HG03039 (cell line): ENCODE results near the gene CEP63.
A peak's percentile ranks its signal among the peaks of the same experiment; 100 is the strongest.

ENCODE experiments used
- ATAC-seq: cut with Tn5 transposase; IDR thresholded peaks from one replicate; pipeline ENCODE4 v1.9.1; 2021; ENCODE audit warnings: mild to moderate bottlenecking, moderate library complexity; ENCODE audit not compliant: unreplicated experiment

The CEP63 gene

DNA sequence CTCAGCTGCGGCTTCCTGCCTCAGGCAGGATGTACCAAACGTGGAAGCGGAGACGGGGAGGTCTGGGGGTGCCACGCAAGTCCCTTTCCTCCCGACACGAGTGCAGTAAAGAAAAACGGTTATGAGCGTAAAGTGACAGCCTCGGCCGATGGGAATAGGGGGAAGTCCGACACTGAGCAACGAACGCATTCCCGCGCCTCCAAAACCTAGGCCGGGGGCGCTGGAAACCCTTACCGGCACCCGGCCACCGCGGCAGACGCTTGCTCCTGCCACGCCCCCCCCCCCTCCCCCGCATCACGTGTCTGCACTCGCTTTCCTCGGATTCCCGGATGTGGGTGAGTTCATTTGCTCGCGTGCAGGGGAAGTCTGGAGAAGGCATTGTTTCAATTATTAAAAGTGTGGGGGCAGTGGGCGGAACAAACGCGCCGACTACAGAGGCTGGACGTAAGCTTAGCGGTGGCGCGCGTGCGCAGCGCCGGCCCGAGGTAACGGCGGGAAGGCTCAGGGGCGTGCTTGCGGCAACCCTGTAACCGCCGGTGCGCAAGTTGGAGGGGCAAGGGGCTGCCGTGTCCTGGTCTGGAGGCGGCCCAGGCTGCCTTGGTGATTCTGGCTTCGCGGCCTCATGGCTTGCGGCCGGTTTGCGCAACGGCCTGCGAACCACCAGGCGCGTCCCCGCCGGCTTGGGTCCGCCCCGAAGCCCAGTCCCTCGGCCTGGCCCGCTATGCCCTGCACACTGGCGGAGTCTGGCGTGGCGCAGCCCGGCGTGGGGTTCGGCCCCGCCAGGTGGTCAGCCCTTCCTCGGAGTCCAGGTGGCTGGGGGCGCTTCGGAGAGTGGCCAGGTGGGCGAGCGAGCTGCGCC lies at the start of gene CEP63, which contains the start of gene ANAPC13:
TSS of gene CEP63 (plus strand) at position 340 of the 859 bp plus-strand sequence. CDS start 9,264 bp downstream, outside the sequence.
TSS of gene ANAPC13 (minus strand) at position 268 of the 859 bp plus-strand sequence. CDS start 3,081 bp downstream, outside the sequence.
- peak; percentile 78 for ATAC-seq

DNA sequence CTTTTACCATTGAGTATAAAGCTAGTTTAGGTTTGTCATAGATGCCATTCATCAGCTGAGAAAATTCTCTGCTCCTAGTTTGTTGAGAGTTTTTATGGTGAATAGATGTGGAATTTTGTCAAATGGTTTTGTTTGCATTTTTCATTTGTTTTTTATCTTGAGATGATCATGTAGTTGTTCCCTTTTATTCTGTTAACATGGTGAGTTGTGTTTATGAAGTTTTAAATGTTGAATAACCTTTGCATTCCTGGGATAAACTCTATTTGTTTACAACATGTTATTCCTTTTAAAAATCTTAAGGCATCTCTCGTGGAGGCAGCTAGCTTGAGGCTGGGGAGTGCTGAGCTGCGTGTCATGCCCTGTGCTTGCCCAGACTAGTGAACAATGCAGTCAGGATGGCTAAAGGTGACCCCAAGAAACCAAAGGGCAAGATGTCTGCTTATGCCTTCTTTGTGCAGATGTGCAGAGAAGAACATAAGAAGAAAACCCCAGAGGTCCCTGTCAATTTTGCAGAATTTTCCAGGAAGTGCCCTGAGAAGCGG lies 48.6 kb upstream of the CEP63 start:
- ATAC-seq, result no peak

DNA sequence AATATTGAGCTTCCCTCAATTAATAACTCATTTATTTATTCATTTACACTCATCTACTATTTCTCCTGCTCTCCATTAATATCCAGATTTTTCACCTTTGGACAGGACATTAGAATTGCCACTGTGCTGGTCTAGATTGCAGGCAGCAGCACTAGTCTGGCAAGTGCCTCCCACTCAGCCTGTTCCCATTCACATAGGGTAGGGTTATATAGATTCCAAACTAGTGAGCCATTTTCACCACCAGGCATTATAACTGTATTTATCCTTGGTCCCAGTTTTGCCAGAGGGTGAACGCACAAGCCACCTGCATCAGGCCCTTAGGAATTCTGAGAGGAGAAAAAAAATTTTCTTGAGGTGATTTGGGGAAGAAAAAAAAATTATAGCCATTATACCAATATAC lies 44.5 kb upstream of the CEP63 start:
- ATAC-seq, result no peak

DNA sequence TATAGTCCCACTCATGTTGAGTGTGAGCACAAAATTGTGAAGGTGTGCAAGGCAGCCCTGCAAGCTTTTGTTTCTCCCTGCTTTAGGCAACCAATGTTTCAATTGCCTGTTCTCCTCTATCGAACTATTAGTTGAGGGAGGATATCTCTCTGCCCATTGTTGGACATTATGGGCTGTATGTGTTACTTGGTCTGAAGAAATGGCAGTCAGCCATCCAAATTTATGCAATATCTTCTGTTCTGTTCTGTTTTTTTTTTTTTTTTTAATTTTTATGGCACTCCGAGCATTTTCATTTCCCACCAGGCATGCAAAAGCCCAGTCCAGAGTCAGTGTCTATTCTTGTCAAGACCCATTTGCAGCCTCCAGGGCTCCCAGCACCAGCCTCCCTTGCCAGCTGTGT lies 44.0 kb upstream of the CEP63 start:
- no peak for ATAC-seq

DNA sequence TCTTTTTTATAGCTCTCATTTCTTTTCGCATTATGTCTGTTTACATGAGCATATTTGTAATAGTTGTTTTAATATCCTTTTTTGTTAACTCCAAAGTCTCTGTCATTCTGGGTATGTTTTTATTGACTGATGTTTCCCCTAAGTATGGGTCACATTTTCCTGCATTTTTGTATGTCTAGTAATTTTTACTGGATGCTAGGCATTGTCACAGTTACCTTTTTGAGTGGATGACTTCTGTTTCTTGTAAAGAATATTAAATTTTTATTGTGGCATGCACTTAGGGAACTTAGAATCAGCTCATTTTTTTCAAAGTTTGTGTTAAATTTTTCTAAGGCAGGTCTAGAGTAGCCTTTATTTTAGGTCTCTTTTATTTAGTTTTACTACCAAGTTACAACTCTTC lies 40.8 kb upstream of the CEP63 start:
- ATAC-seq, result no peak

DNA sequence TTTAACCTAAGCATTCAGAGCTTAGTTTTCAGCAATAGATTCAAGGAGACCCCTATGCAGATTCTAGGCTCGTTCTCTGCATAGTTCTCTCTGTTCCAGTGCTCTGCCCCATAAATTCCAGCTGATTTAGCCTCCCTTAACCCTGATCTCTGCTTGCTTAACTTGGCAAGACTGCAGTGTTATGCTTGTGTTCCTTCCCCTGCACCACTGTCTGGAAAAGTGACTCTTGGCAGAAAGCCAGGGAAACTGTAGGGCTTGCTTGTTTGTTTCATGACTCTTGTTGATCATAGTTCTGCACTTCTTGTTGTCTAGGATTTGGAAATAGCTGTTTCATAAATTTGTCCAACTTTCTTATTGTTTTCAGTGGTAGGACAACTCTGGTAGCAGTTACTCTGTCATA lies 40.2 kb upstream of the CEP63 start:
- no peak for ATAC-seq

DNA sequence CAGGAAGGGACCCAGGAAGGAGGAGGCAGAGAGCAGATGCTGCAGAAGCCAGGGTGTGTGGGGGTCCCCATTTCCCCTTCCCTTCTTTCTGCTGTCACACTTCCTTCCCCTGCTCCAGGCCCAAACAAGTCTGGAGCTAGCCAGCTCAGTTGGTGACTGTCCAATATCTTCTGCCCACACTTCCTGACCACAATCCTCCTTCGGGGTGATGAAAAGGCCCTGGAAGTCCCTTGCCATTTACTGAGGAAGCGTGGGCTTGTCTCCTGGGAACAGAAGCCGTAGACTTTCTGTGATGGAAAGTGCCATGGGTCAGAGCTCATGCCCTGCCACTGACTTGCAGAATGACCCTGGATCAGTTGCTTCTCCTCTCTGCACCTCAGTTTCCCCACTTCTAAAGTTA lies 39.1 kb upstream of the CEP63 start:
- ATAC-seq, result no peak

DNA sequence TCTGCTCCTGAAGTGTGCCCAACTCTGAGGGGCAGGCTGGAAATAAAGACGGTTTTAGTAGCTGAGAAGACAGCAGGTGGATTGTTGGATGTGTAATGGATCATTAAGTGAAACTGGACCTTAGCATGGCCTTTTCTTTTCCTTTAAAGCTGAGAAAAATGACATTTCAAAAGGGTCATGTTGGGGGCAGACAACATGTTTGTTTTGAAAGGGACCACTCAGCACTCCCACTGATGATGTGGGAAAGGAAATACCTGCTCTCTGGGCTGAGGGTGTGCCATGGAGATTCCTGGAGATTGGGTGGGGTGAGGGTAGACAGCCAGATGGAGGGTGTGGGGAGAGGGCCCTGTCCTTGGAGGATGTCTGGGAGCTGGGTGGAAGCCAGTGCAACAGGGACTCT lies 38.5 kb upstream of the CEP63 start:
- no peak for ATAC-seq

DNA sequence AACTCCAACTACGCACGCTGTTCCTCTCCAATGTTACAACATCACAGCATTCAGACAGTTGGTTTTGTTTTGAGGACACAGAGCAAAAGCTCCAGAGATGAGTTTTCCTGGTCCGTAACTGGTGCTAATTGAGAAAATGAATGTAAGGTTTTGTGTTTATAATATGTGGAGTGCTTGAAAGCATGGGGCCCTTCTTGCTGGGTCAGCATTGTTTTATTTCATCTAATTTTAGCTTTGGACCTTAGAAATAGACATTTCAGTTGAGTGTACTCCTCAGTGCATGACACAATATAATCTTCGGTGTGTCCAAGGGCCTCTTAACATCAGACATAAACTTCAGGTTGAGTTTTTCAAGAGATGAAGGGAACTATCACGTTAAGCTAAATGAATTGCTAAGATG lies 37.2 kb upstream of the CEP63 start:
- ATAC-seq, result no peak

DNA sequence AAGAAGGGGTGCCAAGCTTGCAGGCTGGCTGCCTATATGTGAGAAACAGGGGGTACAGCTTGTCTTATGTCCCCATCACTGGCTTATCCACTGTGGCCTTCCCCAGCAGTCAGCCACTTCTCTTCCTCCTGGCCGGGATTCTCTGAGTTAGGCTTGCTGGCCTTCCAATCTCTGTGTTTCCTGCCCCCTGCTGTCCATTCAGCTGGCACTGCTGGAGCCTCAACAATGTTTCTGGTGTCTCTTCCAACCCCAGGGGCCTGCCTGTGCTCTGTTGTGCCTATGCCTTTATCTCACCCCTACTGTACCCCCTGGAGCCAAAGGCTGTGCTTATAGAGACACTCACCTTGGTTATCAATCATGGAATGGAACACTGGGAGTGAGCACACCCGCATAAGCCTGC lies 36.6 kb upstream of the CEP63 start:
- no peak for ATAC-seq

DNA sequence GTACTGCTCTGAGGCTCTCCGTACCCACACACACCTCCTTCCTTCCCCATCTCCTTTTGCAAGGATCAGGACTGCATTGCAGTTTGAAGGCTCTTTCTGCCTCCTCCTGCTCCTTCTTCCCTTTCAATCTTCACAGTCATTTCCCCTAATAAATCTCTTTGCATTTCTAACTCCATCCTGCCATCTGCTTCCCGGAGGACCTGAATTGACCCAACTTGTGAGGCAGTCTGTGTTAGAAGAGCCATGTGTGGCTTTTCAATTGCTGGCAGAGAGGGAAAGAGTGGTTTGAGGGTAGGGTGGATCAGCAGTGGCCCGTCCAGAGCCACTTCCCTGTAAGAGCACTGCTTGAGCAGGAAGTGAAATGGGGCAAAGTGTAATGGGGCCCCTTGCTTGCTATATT lies 35.9 kb upstream of the CEP63 start:
- ATAC-seq, result no peak

DNA sequence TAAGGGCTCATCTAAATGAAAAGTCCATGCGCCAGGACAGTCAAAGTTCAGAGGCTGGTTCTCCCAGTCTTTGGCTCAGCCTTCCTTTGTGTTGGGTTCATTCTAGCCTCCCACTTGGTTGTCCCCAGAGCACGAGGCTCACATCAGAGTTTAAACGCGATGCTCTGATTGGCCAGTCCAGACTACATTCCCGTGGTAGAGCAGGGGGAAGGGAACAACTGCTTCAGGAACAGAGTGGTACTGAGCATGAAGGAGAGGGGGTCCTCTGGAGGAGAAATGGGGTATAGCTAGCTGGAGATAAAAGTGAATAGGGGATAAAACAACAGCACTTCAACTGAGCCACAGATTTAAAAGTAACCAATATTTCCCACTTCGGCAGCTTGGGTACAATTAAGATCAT lies 32.2 kb upstream of the CEP63 start:
- no peak for ATAC-seq

DNA sequence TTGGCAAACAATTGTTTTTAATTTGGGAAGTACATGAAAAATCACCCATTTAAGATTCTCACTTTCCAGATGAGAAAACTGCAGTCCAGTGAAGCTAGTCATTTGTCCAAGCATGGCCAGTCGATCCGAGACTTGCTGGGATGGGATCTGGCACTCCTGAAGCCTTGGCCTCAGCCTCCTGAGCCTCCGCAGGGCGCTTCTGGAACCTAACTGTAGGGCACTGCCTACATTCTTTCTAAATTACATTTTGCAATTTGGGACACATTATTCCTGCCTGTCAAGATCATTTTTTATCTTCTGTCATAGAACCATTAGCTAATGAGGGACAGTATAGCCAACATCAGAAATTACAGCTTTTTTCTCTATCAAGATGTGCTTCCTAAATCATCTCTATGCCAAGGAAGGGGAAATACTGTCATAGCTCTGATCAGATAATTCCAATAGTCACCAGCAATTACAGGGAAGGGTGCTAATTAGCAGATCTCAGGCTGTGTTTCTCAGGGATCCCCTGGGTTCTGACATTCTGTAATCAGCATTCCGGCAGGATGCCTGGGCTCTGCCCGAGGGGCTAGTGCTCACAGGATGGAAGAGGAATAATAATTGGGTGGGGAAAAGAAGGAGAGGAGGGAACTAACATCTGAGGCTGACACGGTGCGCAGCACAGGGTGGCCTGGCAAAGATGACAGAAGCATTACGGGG lies 28.3 kb upstream of the CEP63 start:
- ATAC-seq, result no peak

DNA sequence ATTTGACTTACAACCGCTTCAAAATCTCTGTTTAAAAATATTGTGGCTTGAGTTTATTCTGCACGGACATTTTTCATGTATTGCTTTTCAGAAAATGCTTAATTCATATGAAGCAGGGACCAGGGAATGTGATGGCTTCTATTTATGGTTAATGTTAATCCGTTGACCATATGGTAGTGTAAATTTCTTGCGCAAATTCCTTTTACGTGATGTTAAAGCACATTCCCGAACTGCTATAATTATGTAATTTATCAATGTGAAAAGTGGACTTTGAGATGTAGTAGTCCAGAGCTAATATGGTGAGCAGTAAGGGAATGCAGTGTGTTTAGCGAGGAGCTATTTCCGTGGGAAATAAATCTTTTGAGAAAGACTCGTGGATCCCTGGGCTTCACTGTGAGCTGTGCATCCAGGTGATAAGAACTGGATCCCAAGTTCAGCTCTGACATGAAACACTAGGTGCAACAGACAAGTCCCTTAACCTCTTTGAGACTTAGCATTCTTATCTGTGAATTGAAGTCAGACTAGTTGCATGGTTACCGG lies 27.4 kb upstream of the CEP63 start:
- no peak for ATAC-seq

DNA sequence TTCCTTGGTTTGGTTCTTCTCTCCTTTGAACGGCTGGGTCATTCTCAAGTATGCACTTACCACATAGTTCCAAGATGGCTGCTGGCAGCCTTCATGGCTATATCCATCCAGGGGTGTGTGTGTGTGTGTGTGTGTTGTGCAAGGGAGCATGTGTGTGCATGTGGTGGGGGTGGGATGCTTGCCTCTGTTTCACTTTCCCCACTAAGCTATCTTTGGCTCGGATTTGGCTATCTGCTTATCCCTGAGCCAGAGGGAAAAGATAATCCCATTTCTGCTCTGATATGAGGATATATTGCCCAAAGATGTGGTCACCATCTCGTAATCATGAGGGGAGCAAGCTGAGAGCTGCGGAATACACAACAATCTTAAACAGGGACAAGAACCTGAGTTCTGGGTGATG lies 26.3 kb upstream of the CEP63 start:
- ATAC-seq, result no peak

DNA sequence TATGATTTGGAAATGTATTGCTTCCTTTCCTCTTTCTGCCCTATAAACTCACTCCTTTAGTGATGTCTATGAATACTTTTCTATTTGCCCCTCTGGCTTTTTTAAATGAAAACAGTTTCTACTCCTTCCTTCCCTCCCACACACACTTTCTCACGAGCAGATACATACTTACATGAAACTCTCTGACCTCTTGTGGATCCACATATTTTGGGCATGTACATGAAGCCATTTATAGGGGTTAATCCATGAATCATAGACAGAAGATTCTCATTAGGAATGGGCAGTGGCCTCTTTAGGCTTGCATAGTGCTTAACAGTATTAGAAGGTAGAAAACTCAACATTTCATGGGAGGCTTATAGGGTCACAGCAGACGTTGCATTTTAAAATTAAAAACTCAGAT lies 24.9 kb upstream of the CEP63 start:
- ATAC-seq, result no peak

DNA sequence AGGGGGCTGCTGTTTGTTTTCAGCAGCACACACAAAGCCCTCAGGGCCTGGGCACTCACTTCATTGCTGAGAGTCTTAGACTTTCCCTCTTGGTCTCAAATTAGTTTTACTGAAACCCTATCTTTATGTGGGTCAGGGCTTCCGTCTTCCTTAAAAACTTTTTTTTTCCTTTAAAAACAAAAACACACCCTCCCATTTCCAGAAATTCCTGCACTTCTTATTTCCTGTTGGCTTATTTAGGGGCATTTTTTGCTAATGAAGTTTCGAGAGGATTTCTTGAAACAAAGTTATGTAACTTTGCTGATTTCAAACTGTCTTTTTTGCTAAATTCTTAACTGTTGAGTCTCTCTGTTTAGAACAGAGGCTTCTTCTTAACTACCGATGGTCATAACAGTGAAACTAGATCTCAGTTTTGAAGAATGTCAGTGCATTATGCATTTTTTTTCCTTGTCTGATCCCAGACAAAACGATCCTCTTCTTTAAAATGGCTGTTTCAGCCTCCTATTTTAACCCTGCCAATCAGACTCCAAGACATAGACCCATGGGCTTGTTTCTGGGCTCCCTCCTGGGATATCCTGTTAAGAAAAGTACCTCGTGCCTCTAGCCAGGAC lies 23.4 kb upstream of the CEP63 start:
- ATAC-seq, result no peak

DNA sequence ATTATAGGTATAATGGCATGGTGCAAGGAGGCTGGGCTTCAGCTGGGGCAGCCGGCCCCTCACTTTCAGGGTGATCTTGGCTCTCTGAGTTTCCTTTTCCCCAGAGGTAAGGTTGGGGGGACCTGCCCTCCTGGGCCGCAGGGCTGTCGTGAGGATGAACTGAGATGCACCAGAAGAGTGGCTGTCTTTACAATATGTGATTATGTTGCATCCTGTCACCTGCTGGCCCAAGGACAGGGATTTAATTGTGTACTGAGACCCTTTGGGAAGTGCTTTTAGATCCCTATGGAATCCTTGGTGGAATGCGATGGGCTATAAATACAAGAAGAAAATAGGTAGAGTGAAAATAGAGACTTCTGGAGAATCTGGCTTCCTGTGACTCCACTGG lies 22.2 kb upstream of the CEP63 start:
- ATAC-seq, result no peak

DNA sequence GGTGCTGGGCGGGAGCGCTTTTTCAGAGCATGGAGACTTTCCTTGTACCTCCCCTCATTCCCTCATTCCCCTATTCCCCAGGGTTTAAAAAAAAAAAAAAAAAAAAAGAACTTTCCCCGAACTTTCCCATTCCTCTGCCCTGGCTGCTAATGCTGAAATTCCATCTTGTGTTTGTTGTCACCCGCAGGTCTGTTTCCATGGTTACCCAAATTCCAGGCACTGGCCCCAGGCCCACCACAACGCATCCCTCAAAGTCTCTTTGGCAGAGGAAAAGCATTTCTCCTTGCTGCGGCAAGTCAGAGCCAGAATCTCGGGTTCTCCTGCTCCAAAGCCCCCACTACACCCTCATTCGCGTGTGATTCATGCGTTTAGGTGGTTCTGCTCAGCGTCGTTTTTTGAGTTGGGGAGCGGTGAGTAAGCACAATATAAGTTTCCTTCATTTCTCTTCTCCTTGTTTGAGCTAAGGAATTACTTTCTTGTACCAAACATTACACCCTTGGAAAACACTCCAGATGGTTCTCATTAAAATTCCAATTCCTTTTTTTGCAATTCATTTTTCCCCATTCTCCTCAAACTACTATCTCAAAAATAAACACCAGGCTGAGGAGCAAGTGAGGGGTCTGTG lies 21.7 kb upstream of the CEP63 start:
- ATAC-seq, result no peak

DNA sequence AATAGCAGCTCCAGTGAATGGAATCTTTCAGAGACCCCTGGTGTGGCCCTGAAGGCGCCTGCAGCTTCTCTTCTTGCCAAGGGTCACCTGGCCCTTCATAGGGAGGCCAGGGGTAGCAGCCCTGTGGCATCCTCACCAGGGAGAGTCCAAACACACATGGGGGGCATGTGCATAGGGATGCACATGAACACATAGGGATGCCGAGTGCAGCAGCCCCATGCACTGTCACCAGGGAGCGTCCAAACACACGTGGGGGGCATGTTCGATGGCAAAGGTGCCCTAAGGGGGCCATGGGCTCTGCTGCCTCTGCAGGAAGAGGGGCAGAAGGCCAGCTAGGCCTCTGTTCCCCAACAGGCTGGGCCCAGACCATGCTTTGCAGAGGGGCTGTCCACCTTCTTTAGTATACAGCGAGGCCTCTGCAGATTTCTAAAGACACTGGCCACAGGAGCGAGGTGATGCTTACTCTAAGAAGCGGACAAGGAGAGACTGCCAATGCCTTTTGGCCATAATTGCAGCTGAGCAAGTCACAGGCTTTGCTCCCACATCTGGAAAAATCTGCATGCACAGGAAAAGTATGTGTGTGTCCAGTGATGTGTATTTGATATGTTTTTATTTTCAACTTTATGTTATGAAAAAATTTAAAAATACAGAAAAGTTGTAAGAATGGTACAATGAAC lies 21.0 kb upstream of the CEP63 start:
- no peak for ATAC-seq
